Heart left ventricle (tissue), 13 donors: ENCODE measurements around the gene RASGEF1C.

Experiments
- POLR2A ChIP-seq, 2 donors: fragments of 450-650 bp; IDR thresholded peaks; one replicate each; pipeline ENCODE4 v1.6.1; 2017; ENCODE audit warnings: antibody characterized with exemption in 2 of 2, mild to moderate bottlenecking in 2 of 2, moderate library complexity in 2 of 2
- TF ChIP-seq, protein P1 (sequence below), 12 donors: fragments of 200-600 bp; sonication (generic) in 4 of 12; IDR thresholded peaks; one replicate each; pipeline versions ENCODE4 v1.5.0 to v1.8.0; 2018 to 2022; ENCODE audit warnings: antibody characterized with exemption in 12 of 12, mild to moderate bottlenecking in 5 of 12
- donor health status: ischemic (EF 13 %, LVEDD 7.1; RV severe dilation, severe dysfunction).
- donor health status: DM: no; HTN: yes; CAD: no.
- donor health status: DM: no; HTN: no; CAD: no.
- donor health status: ischemic (EF 25% LVEDD 6.9; RV normal size, moderate dysfunction).
- donor health status: ischemic (EF 25% LVEDD 5.7; RV mildly dilated, moderate dysfunction).
- donor health status: ischemic (EF 35%, LVEDD 5.7; RV mildly dilated, moderate dysfunction).
- donor health status: nonischemic (EF 11% LVEDD 7.7; RV severe dilation, severe dysfunction).
- donor health status: DM: yes; HTN: yes; CAD: no.
- donor health status: PGD.
- donor health status: ischemic (EF 29% LVEDD 5.4; RV normal size, mild dysfunction).
- donor health status: nonischemic (EF 23%, LVEDD 6.1; RV moderate dilation, normal function).

DNA sequence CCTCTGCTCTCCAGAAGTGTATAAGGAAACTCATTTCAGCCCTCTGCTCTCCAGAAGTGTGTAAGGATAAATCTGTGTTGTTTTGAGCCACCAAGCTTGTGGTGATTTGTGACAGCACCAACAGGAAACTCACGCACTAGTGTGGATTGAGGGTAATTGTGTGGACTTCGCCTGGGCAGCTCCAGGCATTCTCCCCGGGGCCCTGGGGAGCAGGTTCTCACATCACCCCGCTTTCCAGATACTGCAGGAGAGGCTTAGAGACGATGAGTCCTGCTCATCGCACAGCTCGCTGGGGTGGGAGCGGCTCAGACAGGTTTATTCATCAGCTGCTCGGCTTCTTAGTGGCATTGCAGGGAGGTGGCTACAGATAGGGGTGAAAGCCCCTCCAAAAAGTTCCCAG is 99.1 kb downstream of the RASGEF1C start:
- TF ChIP-seq, protein P1, sequence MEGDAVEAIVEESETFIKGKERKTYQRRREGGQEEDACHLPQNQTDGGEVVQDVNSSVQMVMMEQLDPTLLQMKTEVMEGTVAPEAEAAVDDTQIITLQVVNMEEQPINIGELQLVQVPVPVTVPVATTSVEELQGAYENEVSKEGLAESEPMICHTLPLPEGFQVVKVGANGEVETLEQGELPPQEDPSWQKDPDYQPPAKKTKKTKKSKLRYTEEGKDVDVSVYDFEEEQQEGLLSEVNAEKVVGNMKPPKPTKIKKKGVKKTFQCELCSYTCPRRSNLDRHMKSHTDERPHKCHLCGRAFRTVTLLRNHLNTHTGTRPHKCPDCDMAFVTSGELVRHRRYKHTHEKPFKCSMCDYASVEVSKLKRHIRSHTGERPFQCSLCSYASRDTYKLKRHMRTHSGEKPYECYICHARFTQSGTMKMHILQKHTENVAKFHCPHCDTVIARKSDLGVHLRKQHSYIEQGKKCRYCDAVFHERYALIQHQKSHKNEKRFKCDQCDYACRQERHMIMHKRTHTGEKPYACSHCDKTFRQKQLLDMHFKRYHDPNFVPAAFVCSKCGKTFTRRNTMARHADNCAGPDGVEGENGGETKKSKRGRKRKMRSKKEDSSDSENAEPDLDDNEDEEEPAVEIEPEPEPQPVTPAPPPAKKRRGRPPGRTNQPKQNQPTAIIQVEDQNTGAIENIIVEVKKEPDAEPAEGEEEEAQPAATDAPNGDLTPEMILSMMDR (IDR thresholded peaks at IDR 0.05): no peak
- no peak for TF ChIP-seq POLR2A (IDR thresholded peaks at IDR 0.05)
